Activated T-helper 2 cell treated with anti-CD3 and anti-CD28 coated beads, Interferon-gamma antibody, Interleukin-2, Interleukin-4, amounts not matched to agents 10 μg/mL and 5 μg/mL and 100 μg/mL, durations not matched to agents 14 hours and 24 hours and 36 hours (primary cell): ENCODE measurements around the gene NBEA. TPM values are rescaled to one million over a fixed set of nuclear protein-coding genes. Genes with fewer than 3 reads are reported as not detected.
"Not testable (repeated sequence)": the region's sequence is repeated elsewhere in the genome, so short reads cannot be mapped to it uniquely, and the experiment has no call there.

Experiments used
- DNase-seq: peaks from one replicate; pipeline ENCODE4 v3.0.0; 2021; ENCODE audit warnings: low spot score
- H3K27ac Mint-ChIP-seq: one replicate; pipeline ENCODE4 v1.8.0; 2021; ENCODE audit warnings: mixed read lengths
- H3K27me3 Mint-ChIP-seq: one replicate; pipeline ENCODE4 v1.8.0; 2021; ENCODE audit warnings: low read depth, mixed read lengths
- H3K36me3 Mint-ChIP-seq: one replicate; pipeline ENCODE4 v1.8.0; 2021; ENCODE audit warnings: low read depth, mixed read lengths
- H3K4me1 Mint-ChIP-seq: one replicate; pipeline ENCODE4 v1.8.0; 2021; ENCODE audit warnings: low read depth, mixed read lengths
- H3K4me3 Mint-ChIP-seq: one replicate; pipeline ENCODE4 v1.8.0; 2021; ENCODE audit warnings: low read depth, mild to moderate bottlenecking, moderate library complexity, mixed read lengths
- H3K9me3 Mint-ChIP-seq: one replicate; pipeline ENCODE4 v1.8.0; 2021; ENCODE audit warnings: mixed read lengths
- intact Hi-C: fragments of 100-400 bp; cut with micrococcal nuclease; formaldehyde crosslinking; loops from one replicate; pipeline ENCODE4 v1.15.1; 2023
- total RNA-seq: library from RNA; stranded (reverse); gene quantifications from 2 replicates; pipeline ENCODE4 v1.2.3, GENCODE V29; 2022

The NBEA gene
- total RNA-seq, 1 donor from 2014 or later, result 0.14 TPM

DNA sequence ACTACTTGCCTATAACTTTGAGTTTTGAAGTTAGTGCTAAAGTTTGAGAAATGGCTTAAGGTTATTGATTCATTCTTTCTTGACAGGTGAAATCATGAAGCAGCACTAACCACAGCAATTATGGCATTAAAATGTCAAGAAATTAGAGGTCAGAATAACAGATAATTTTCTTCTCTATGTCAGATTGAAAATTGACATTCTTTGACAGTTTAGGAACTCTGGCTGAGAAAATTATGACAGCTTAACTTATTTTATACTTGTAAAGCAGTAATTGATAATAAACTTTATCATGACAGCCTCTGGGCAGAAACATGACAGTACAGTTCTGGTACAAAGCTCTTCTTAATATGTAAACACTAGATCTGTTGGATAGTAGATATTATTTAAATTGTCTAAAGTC lies 689.6 kb downstream of the NBEA start:
- DNase-seq, result no peak
- H3K9me3 Mint-ChIP-seq, result no peaks in the 10 kb centered on the region
- H3K27ac Mint-ChIP-seq, result no peak overlapping the region
- no peak overlapping the region for H3K4me3 Mint-ChIP-seq
- no peaks in the 10 kb centered on the region for H3K4me1 Mint-ChIP-seq
- H3K27me3 Mint-ChIP-seq, result no peaks in the 10 kb centered on the region
- intact Hi-C loops, result no loop called here
- no peaks in the 10 kb centered on the region for H3K36me3 Mint-ChIP-seq

DNA sequence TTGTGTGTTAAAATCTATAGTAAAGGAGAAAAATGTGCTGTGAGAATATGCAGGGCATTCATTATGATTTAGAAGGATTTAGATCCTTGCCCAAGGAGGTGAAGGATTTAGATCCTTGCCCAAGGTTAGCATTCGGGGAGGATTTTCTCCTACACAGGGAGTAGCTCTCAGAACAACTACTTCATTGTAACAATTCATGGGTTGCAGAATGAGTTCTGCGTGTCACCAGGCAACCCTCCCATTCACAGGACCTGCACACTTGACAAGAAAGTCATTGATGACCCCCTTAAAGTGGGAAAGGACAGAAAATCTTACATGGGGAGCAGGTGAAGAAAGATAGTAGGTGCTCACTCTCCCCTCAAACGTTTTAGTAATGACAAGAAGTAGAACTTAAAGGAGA lies 701.6 kb downstream of the NBEA start:
- no peak overlapping the region for H3K4me3 Mint-ChIP-seq
- no peak for DNase-seq
- H3K36me3 Mint-ChIP-seq, result no peaks in the 10 kb centered on the region
- intact Hi-C loops, result no loop called here
- H3K27me3 Mint-ChIP-seq, result no peaks in the 10 kb centered on the region
- no peaks in the 10 kb centered on the region for H3K4me1 Mint-ChIP-seq
- H3K27ac Mint-ChIP-seq, result no peak overlapping the region
- H3K9me3 Mint-ChIP-seq, result no peaks in the 10 kb centered on the region

DNA sequence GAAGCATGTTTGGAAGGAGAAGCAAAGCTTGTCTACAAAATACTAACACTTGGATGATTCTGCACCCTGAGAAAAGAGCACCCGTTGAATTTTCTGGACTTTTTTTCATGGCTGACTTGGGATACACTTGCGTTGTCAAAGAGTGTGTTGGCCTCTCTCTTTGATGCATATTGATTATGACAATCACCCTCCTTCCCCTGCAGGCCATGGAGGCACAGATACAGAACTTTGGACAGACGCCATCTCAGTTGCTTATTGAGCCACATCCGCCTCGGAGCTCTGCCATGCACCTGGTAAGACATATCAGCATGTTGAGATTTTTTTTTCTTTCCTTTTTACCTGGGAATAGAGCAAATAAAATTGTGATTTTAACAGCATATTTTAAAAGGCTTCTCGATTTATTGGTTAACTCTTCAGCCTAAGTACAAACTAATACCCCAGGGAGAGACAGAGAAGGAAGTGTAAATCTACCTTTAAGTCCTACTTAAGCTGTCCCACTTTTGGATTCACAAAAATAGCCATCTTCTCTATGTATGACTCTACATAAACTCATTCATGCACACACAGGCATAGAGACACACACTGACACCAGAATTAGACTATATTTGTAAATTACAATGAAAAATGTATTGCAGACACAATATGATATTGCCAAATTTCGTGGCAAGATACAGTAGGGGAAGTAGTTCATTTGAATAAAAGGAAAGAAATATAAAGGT lies 704.1 kb downstream of the NBEA start:
- Mint-ChIP-seq H3K27ac (no peak overlapping the region), H3K4me3 (no peak overlapping the region), H3K9me3 (no peaks in the 10 kb centered on the region), H3K36me3 (no peaks in the 10 kb centered on the region), H3K4me1 (no peaks in the 10 kb centered on the region), H3K27me3 (no peaks in the 10 kb centered on the region)
- intact Hi-C loops, result no loop called here
- DNase-seq, result no peak

DNA sequence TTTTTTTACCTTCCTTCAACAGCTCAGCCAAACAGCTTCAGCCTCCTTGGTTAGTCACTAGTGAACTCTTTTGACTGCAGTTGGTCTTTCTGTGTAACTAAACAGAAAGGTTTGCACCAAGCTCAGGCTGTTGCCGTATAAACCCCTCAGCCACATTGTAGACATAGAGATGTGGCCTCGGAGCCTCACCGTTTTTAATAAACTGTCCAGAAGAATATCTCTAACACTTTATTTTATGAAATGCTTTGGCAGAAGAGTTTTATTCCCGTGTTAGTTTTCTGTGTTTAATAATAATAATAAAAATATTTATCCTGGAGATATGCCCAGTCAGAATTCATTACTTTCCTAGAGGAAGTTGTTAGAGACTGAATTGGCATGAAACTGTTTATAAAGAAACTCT lies 706.1 kb downstream of the NBEA start:
- Mint-ChIP-seq H3K27ac (no peak overlapping the region), H3K9me3 (no peaks in the 10 kb centered on the region), H3K36me3 (no peaks in the 10 kb centered on the region), H3K4me1 (no peaks in the 10 kb centered on the region), H3K4me3 (no peak overlapping the region), H3K27me3 (no peaks in the 10 kb centered on the region)
- DNase-seq, result no peak
- intact Hi-C loops, result no loop called here

DNA sequence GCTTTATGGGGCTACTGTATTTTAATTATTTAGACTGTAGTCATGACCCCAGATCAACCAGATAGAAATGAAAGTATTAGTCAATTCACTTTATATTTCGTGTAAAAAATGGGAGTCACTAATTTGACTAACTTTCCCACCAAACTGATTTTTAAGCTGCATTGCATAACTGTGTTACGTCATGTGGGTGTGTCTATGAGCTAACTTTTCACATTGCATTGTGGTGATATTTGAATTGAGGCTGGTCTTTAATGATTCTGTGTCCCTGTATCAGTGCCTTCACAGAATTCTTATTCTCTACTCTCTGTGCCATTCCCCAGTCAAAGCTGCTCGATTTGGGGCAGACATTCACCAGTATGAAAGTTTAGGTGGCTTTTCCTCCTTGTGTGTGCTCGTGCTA lies 707.1 kb downstream of the NBEA start:
- no peaks in the 10 kb centered on the region for H3K27me3 Mint-ChIP-seq

DNA sequence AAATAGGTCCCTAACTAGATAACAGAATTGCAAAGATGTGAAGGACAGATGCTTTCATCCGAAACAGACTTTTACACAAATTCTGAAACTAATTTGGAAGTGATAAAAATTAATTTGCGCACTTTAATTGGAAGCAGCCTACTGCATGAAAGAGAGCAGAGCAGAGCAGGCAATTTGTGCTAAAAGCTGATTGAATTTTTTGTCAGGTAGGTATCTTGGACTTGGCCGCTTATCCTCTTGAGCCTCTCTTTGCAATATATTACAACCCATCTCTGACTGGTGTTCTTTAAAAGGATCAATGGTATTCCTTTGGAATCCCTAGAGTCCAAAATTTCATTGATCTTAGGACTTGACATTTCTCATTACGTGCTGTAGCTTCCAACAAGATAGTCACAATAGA lies 717.7 kb downstream of the NBEA start:
- H3K4me3 Mint-ChIP-seq, result no peak overlapping the region
- H3K27me3 Mint-ChIP-seq, result no peaks in the 10 kb centered on the region
- no peaks in the 10 kb centered on the region for H3K36me3 Mint-ChIP-seq
- H3K27ac Mint-ChIP-seq, result no peak overlapping the region
- no peak for DNase-seq
- no peaks in the 10 kb centered on the region for H3K4me1 Mint-ChIP-seq
- intact Hi-C loops, result no loop called here
- H3K9me3 Mint-ChIP-seq, result no peaks in the 10 kb centered on the region

More for the DNA sequence above, 707.1 kb downstream of the NBEA start:
- Mint-ChIP-seq H3K9me3 (no peaks in the 10 kb centered on the region), H3K4me3 (no peak overlapping the region), H3K27ac (no peak overlapping the region), H3K4me1 (no peaks in the 10 kb centered on the region), H3K36me3 (no peaks in the 10 kb centered on the region)
- intact Hi-C loops, result no loop called here
- no peak for DNase-seq

DNA sequence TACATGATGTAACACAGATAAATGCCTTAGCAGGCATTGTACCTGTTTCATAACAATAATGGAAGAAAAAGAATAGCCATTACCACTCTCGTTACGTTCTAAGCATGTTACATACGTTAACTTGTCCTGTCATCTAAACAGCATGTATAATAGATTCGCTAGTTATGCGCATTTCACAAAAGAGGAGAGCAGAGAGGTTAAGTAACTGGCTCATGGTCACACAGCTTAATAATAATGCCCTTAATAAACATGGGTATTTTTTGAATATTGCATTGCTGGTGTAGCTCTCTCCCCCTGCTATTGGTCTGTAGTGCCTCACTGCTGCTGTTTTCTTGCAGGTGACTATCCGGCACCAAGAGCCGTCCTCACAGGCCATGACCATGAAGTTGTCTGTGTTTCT lies 722.7 kb downstream of the NBEA start:
- Mint-ChIP-seq H3K36me3 (no peaks in the 10 kb centered on the region), H3K27me3 (no peaks in the 10 kb centered on the region), H3K9me3 (no peaks in the 10 kb centered on the region)

DNA sequence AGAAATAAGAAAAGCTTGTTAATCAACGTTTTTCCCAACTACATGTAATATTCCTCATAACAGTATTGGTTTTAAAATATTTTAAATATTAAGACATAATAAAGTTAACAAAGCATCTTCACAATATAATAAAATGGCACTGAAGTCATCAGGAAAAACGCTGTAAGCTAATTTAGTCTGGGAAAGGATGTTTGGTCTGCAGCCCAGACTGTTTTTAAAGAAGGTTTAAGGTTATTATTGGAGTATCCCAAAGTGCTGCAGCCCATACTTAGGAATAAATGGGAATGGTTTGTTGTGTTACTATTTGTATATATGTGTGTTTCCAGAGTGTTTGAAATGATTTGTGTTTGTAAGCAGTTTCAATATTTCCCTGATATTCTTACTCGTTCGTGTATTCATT lies 727.3 kb downstream of the NBEA start:
- Mint-ChIP-seq H3K4me1 (no peaks in the 10 kb centered on the region), H3K27me3 (no peaks in the 10 kb centered on the region), H3K4me3 (no peak overlapping the region), H3K27ac (no peak overlapping the region), H3K9me3 (no peaks in the 10 kb centered on the region), H3K36me3 (no peaks in the 10 kb centered on the region)
- no peak for DNase-seq
- intact Hi-C loops, result no loop called here

More for the DNA sequence above, 722.7 kb downstream of the NBEA start:
- Mint-ChIP-seq H3K4me3 (no peak overlapping the region), H3K27ac (no peak overlapping the region), H3K4me1 (no peaks in the 10 kb centered on the region)
- DNase-seq, result no peak
- intact Hi-C loops, result no loop called here

DNA sequence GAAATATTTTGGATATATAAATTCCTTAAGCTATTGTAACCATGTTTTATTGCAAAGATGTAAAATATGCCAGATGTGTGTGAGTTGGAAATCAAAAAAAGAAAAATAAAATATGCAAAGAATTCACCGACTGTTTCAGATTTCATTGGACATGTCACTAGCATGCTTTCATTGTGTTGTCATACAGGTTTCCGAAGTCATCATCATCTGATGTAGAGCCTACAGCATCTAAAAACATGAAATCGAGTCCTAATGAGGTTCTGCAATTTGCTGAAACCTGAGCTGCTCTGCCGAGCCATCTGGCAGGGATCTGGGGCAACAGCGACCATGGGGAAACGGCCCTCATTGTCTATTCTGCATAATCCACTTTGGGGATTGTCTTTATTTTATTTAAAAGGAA lies 730.5 kb downstream of the NBEA start:
- H3K27ac Mint-ChIP-seq, result no peak overlapping the region
- no peak for DNase-seq
- H3K9me3 Mint-ChIP-seq, result no peaks in the 10 kb centered on the region
- no peak overlapping the region for H3K4me3 Mint-ChIP-seq
- H3K27me3 Mint-ChIP-seq, result no peaks in the 10 kb centered on the region
- H3K4me1 Mint-ChIP-seq, result no peaks in the 10 kb centered on the region
- H3K36me3 Mint-ChIP-seq, result no peaks in the 10 kb centered on the region
- intact Hi-C loops, result no loop called here

DNA sequence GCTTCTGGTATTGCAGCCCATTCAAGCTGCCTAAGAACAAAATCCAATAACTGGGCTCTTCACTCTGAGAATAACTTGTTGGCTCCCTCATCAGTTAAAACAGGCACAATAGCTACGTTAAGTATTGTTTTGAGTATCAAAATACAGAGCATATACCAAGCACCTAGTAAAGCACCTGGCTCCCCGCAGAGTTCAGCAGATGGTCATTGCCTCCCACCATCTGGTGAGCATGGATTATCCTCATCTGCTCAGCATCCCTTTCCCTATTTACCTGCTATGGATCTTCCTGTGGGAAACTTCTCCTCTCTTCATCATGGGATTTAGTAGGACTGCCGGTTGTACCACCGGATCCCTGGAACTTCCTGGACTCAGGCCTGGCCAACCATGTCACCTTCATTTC lies 733.6 kb downstream of the NBEA start:
- H3K36me3 Mint-ChIP-seq, result no peaks in the 10 kb centered on the region
- H3K27ac Mint-ChIP-seq, result no peak overlapping the region
- no peaks in the 10 kb centered on the region for H3K27me3 Mint-ChIP-seq
- H3K9me3 Mint-ChIP-seq, result no peaks in the 10 kb centered on the region
- H3K4me3 Mint-ChIP-seq, result no peak overlapping the region
- no peaks in the 10 kb centered on the region for H3K4me1 Mint-ChIP-seq
- no peak for DNase-seq
- intact Hi-C loops, result no loop called here

DNA sequence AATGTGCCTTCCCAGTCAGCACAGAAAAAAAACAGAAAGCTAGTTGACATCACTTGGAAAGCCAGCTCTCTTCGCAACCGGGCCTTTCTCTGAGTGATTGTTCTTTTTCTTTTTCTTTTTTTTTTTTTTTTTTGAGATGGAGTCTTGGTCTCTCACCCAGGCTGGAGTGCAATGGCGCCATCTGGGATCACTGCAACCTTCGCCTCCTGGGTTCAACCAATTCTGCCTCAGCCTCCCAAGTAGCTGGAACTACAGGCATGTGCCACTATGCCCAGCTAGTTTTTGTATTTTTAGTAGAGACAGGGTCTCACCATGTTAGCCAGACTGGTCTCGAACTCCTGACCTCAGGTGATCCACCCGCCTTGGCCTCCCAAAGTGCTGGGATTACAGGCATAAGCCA lies 735.8 kb downstream of the NBEA start:
- H3K4me1 Mint-ChIP-seq, DNase-seq, intact Hi-C loops, H3K27ac Mint-ChIP-seq, H3K4me3 Mint-ChIP-seq, H3K36me3 Mint-ChIP-seq, H3K27me3 Mint-ChIP-seq, H3K9me3 Mint-ChIP-seq: not testable (repeated sequence)

DNA sequence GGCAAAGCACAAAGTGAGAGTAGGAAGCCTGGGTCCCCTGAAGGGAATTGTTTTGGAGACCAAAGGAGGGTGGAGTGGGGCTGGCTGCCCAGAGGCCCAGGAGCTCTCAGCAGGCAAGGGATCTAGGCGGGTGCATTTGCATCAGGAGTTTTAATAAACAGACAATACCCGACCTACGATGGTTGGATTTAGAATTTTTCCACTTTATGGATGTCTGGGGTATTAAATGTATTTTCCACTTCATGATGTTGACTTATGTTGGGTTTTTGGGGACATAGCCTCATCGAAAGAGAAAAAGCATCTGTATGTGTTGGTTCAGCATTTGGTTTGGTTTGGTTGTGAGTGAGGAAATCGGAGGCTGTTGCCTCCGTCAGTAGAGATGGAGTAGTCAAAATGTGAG lies 739.6 kb downstream of the NBEA start:
- no peaks in the 10 kb centered on the region for H3K4me1 Mint-ChIP-seq

DNA sequence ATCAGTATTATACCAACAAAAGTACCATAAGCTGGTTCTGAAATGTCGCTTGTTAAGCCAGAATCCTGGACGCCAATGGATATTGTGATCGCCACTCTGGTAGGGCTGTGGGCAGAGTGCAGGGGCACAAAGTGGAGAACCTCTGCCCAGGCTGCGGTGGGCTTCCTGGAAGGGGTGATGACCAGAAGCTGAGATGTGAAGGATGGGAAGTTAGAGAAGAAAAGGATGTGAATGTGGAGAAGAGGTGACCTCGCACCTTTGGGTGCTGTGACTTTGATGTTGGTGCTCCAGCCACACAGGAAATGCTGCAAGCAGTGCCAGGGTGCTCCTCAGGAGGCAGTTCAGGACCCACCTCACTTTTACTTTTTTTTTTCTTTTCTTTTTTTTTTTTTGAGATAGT lies 742.4 kb downstream of the NBEA start:
- Mint-ChIP-seq H3K27me3 (no peaks in the 10 kb centered on the region), H3K9me3 (peaks cover 5% of the 10 kb centered on the region), H3K4me3 (no peak overlapping the region), H3K27ac (no peak overlapping the region), H3K4me1 (no peaks in the 10 kb centered on the region), H3K36me3 (no peaks in the 10 kb centered on the region)
- DNase-seq, result no peak
- intact Hi-C loops, result no loop called here

More for the DNA sequence above, 739.6 kb downstream of the NBEA start:
- no peaks in the 10 kb centered on the region for H3K27me3 Mint-ChIP-seq
- no peaks in the 10 kb centered on the region for H3K36me3 Mint-ChIP-seq
- no peak overlapping the region for H3K27ac Mint-ChIP-seq
- no peak overlapping the region for H3K4me3 Mint-ChIP-seq
- peaks cover 5% of the 10 kb centered on the region for H3K9me3 Mint-ChIP-seq
- intact Hi-C loops, result no loop called here
- DNase-seq, result no peak

DNA sequence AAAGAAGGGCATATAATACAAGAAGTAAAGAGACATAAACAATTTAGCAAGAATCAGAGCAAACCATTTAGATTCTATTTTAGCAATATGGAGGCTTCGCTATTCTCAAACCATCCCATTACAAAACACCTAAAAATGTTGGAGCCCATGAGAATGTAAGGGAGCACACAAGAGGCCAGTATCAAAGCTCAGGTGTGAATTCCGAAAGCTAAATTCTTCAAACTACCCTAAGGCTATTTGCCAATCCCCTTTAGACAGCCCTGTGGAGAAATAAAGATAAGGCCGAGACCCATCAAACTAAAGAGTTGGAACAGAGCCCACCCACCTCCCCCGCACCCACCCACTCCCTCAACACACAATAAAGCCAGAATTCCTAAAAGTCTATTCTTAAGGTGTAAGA lies 745.3 kb downstream of the NBEA start:
- H3K36me3 Mint-ChIP-seq, result no peaks in the 10 kb centered on the region
- H3K4me3 Mint-ChIP-seq, result no peak overlapping the region

More for the DNA sequence above, 745.3 kb downstream of the NBEA start:
- intact Hi-C loops, result no loop called here
- DNase-seq, result no peak
- Mint-ChIP-seq H3K27ac (no peak overlapping the region), H3K4me1 (no peaks in the 10 kb centered on the region), H3K9me3 (no peaks in the 10 kb centered on the region), H3K27me3 (no peaks in the 10 kb centered on the region)
